GM21381 (cell line): ENCODE data around the gene LRP3.

Source experiments
- ATAC-seq: cut with Tn5 transposase; IDR thresholded peaks from one replicate; pipeline ENCODE4 v1.9.1; 2021; ENCODE audit warnings: mild to moderate bottlenecking, moderate library complexity; ENCODE audit not compliant: unreplicated experiment

LRP3 gene

DNA sequence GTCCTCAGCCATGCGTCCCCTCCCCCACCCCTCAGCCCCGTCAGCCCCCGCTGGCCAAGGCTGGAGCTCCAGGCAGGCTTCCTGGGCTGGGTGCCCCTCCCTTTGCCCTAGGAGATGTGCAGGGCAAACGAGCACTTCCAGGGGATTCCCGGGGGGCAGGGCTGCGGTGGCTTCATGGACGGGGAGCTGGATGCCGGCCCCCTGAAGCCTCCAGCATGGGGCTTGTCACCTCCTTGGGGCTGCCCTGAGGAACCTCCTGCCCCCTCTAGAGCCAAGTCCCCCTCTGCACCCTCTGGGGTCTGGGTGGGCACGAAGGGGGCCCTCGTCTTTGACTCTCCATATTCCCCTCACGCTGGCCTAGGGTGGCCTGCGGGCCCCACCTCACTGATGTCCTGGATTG, 56.9 kb downstream of the LRP3 start:
- ATAC-seq: no peak

- no peak for ATAC-seq
Observed at GRCh38 chr19:33251526-33252090, 57.5 kb downstream of the LRP3 start.

GRCh38 chr19:33252418-33252962, 58.4 kb downstream of the LRP3 start:
- ATAC-seq: no peak

DNA sequence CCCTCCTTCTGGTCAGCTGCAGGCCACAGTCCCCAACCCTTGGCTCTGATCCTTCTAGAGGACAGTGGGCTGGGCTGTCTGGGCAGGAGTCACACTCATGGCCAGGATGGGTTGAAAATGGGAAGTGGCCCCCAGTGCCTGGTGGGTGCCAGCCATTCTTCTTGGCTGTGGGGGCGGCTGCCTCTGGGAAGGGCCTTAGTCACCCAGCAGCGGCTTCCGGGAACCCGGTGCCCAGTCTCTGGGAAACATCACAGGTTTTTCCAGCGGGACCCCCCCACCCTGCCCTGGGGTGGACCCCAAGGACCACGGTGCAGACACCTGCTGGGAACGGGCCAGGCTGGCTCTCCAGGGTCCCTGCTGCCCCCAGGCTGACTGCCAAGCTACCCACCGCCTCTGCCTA, 58.8 kb downstream of the LRP3 start:
- ATAC-seq: no peak

GRCh38 chr19:33254245-33254824, 60.2 kb downstream of the LRP3 start:
- ATAC-seq: no peak

DNA sequence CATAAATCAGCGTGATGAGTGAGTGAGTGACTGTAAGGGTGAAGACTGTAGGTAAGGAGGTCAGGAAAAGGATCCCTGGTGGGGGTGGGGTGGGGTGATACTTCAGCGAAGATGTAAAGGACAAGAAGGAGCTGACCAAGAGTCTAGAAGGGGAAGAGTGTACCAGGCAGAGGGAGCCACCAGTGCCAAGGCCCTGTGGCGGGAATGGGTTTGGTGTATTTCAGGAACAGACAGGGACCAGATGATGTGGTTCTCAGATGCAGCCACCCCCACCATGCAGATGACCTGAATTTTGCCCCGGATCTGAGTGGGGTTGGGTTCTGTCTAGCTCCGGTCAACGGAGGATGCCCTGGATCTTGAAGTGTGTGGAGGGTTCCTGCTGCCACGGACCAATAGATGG, 61.7 kb downstream of the LRP3 start:
- ATAC-seq: no peak

DNA sequence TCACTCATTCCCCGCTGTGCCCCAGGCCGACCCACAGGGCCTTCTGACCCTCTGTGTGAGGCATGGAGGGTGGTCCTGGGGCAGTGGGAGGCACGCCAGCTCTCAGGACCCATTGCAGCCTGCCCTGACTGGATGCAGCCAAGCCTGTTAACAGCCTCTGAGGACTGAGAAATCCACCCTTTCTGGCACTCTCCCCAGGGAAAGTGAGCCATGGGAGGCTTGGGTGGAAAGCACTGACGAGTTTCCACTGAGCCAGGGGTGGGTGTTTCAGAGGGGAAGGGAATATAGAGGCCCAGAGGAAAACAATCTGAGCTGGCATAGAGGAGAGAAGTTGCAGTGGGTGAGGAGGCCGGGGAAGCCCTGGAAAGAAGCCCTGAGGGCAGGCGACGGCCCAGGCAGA, 62.1 kb downstream of the LRP3 start:
- no peak for ATAC-seq

GRCh38 chr19:33257828-33258227, 63.7 kb downstream of the LRP3 start:
- no peak for ATAC-seq
